ENCODE data around the gene MED23. TPM values are rescaled to one million over a fixed set of nuclear protein-coding genes. Genes with fewer than 3 reads are reported as not detected.

MED23 gene
- total and polyA plus RNA-seq, 2 experiments from 2014 or later = 22.6 to 24.9 TPM

- Histone ChIP-seq H3K4me1 (ENCODE audit: low read depth) (peaks cover 5% of the 10 kb centered on the region), H3K36me3 (no peaks in the 10 kb centered on the region), H3K4me3 (no peak overlapping the region), H3K27me3 (no peaks in the 10 kb centered on the region), H3K9me3 (ENCODE audit: low read depth) (no peaks in the 10 kb centered on the region), H3K27ac (no peak overlapping the region)
- DNase-seq (ENCODE audit: low read depth in 1 of 2, low spot score in 1 of 2) = no peak
- TF ChIP-seq, protein P1, sequence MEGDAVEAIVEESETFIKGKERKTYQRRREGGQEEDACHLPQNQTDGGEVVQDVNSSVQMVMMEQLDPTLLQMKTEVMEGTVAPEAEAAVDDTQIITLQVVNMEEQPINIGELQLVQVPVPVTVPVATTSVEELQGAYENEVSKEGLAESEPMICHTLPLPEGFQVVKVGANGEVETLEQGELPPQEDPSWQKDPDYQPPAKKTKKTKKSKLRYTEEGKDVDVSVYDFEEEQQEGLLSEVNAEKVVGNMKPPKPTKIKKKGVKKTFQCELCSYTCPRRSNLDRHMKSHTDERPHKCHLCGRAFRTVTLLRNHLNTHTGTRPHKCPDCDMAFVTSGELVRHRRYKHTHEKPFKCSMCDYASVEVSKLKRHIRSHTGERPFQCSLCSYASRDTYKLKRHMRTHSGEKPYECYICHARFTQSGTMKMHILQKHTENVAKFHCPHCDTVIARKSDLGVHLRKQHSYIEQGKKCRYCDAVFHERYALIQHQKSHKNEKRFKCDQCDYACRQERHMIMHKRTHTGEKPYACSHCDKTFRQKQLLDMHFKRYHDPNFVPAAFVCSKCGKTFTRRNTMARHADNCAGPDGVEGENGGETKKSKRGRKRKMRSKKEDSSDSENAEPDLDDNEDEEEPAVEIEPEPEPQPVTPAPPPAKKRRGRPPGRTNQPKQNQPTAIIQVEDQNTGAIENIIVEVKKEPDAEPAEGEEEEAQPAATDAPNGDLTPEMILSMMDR (IDR thresholded peaks at IDR 0.05; ENCODE audit: low read depth, low read length) = no peak
These were observed 16.9 kb upstream of the MED23 start for GRCh38 chr6:131644921-131645320.

- TF ChIP-seq, protein P1 (IDR thresholded peaks at IDR 0.05; ENCODE audit: low read depth, low read length) = no peak
- H3K4me3 ChIP-seq = no peak overlapping the region
These were observed 15.9 kb upstream of the MED23 start for GRCh38 chr6:131643855-131644460.

DNA sequence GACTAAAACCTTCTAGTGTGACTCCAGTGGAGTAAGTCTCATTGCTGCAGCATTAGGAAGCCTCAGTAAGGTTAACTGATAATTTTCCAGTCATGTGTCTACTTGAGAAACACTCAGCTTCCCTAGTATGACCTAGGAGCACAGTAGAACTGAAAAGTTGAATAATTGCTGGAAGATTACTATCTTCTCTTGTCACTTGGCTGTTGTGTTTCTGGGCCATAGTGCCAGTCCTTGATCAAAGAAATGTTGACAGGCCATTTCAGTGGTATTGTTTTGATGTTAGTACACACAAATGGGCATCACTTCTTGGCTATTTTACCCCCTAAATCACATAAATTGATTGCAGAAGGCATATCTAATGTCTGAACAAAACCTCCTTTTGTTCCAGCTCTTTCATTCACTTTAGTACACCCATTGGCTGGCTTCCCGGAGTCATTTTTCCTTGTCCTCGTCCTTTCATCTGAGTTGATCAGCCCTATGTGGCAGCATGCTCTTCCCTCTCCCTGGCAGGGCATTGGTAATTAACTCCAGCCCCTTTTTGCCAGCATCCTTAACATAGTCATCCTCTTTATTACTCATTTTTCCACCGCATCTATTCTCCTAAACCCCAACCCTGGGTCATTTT is 15.1 kb upstream of the MED23 start:
- H3K36me3 ChIP-seq = no peaks in the 10 kb centered on the region
- no peak overlapping the region for H3K27ac ChIP-seq
- H3K9me3 ChIP-seq (ENCODE audit: low read depth) = no peaks in the 10 kb centered on the region
- TF ChIP-seq, protein P1 (IDR thresholded peaks at IDR 0.05; ENCODE audit: low read depth, low read length) = no peak
- no peak for DNase-seq (ENCODE audit: low read depth in 1 of 2, low spot score in 1 of 2)
- H3K27me3 ChIP-seq = no peaks in the 10 kb centered on the region
- peaks cover 5% of the 10 kb centered on the region for H3K4me1 ChIP-seq (ENCODE audit: low read depth)
- no peak overlapping the region for H3K4me3 ChIP-seq

More at GRCh38 chr6:131643855-131644460, 15.9 kb upstream of the MED23 start:
- Histone ChIP-seq H3K9me3 (ENCODE audit: low read depth) (no peaks in the 10 kb centered on the region), H3K36me3 (no peaks in the 10 kb centered on the region), H3K27ac (no peak overlapping the region), H3K27me3 (no peaks in the 10 kb centered on the region), H3K4me1 (ENCODE audit: low read depth) (peaks cover 5% of the 10 kb centered on the region)
- no peak for DNase-seq (ENCODE audit: low read depth in 1 of 2, low spot score in 1 of 2)

DNA sequence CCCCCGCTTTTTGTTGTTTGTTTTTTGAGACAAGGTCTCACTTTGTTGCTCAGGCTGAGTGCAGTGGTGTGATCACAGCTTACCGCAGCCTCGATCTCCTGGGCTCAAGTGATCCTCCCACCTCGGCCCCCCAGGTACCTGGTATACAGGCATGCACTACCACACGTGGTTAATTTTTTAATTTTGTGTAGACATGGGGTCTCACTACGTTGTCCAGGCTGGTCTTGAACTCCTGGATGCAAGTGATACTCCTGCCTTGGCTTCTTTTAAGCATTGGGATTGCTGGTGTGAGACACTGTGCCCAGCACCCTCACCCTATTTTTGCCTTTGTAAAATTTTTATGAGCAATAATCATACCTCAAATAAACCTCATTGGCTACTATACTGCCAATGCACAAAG is 14.5 kb upstream of the MED23 start:
- Histone ChIP-seq H3K4me1 (ENCODE audit: low read depth) (peaks cover 5% of the 10 kb centered on the region), H3K27me3 (no peaks in the 10 kb centered on the region), H3K36me3 (no peaks in the 10 kb centered on the region), H3K9me3 (ENCODE audit: low read depth) (no peaks in the 10 kb centered on the region), H3K27ac (no peak overlapping the region), H3K4me3 (no peak overlapping the region)
- TF ChIP-seq, protein P1 (IDR thresholded peaks at IDR 0.05; ENCODE audit: low read depth, low read length) = no peak
- DNase-seq (ENCODE audit: low read depth in 1 of 2, low spot score in 1 of 2) = no peak

DNA sequence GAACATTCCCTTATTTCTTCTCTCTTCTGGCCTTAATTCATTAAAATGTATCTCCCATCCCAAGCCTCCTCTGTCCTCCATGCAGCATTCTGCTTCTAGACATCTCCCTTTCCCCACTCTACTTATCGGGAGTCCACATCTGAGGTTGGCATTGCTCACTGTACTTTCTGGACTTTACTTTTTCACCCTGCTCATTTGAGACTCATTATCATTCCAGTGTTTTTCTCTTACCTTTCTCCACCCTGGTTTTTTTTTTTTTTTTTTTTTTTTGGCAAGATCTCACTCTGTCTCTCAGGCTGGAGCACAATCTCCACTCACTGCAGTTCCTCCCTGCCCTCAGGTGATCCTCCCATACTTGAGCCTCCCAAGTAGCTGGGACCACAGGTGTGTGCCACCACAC is 13.5 kb upstream of the MED23 start:
- Histone ChIP-seq H3K27me3 (no peaks in the 10 kb centered on the region), H3K4me3 (no peak overlapping the region), H3K4me1 (ENCODE audit: low read depth) (peaks cover 2% of the 10 kb centered on the region), H3K27ac (no peak overlapping the region), H3K9me3 (ENCODE audit: low read depth) (no peaks in the 10 kb centered on the region), H3K36me3 (no peaks in the 10 kb centered on the region)
- TF ChIP-seq, protein P1 (IDR thresholded peaks at IDR 0.05; ENCODE audit: low read depth, low read length) = no peak
- no peak for DNase-seq (ENCODE audit: low read depth in 1 of 2, low spot score in 1 of 2)
